GM21737 (cell line): Measurements from ENCODE around the gene TEX38.
"Not testable (repeated sequence)": the region's sequence is repeated elsewhere in the genome, so short reads cannot be mapped to it uniquely, and the experiment has no call there.

ENCODE experiments used
- ATAC-seq: cut with Tn5 transposase; IDR thresholded peaks from one replicate; pipeline ENCODE4 v1.9.1; 2021; ENCODE audit warnings: mild to moderate bottlenecking, moderate library complexity; ENCODE audit not compliant: unreplicated experiment

Gene TEX38

GRCh38 chr1:46654698-46655097 lies 17.0 kb upstream of the TEX38 start:
- not testable (repeated sequence) for ATAC-seq

GRCh38 chr1:46655848-46656247 lies 15.8 kb upstream of the TEX38 start:
- ATAC-seq: no peak

GRCh38 chr1:46656643-46657042 lies 15.0 kb upstream of the TEX38 start:
- ATAC-seq: no peak

- ATAC-seq: no peak
Observed at GRCh38 chr1:46657775-46658174, 13.9 kb upstream of the TEX38 start.

GRCh38 chr1:46659307-46659870 lies 12.3 kb upstream of the TEX38 start:
- no peak for ATAC-seq

- peak; percentile 62 for ATAC-seq
Observed at GRCh38 chr1:46660116-46660515, 11.5 kb upstream of the TEX38 start.

- ATAC-seq: not testable (repeated sequence)
Observed at GRCh38 chr1:46662919-46663318, 8.7 kb upstream of the TEX38 start.

- no peak for ATAC-seq
Observed at GRCh38 chr1:46665983-46666382, 5.7 kb upstream of the TEX38 start.

- ATAC-seq: peak; percentile 81
Observed at GRCh38 chr1:46667782-46668760, 3.6 kb upstream of the TEX38 start, which contains the start of gene ATPAF1. TSS of gene ATPAF1 (minus strand) at chr1:46668364. CDS start at chr1:46668322, 42 bp downstream.

- ATAC-seq: no peak
Observed at GRCh38 chr1:46670134-46670533, 1.5 kb upstream of the TEX38 start.

- no peak for ATAC-seq
Observed at GRCh38 chr1:46672696-46673095, 1.0 kb downstream of the TEX38 start.

GRCh38 chr1:46673749-46674182 lies 2.1 kb downstream of the TEX38 start:
- no peak for ATAC-seq

- peak; percentile 75 for ATAC-seq
Observed at GRCh38 chr1:46675549-46676314, 4.1 kb downstream of the TEX38 start.

GRCh38 chr1:46676531-46676930 lies 4.9 kb downstream of the TEX38 start:
- ATAC-seq: no peak

- no peak for ATAC-seq
Observed at GRCh38 chr1:46677339-46677738, 5.7 kb downstream of the TEX38 start.

- no peak for ATAC-seq
Observed at GRCh38 chr1:46679789-46680573, 8.3 kb downstream of the TEX38 start.

- ATAC-seq: no peak
Observed at GRCh38 chr1:46681333-46682034, 9.8 kb downstream of the TEX38 start.

GRCh38 chr1:46682064-46682463 lies 10.4 kb downstream of the TEX38 start:
- no peak for ATAC-seq

- ATAC-seq: no peak
Observed at GRCh38 chr1:46684670-46685069, 13.0 kb downstream of the TEX38 start.

GRCh38 chr1:46686255-46686654 lies 14.6 kb downstream of the TEX38 start:
- no peak for ATAC-seq
